T47D (cell line): ENCODE measurements around the gene HSPB2.
A peak's percentile ranks its signal among the peaks of the same experiment; 100 is the strongest.

Experiments used
- DNase-seq, 2 experiments: peaks; one replicate each; pipeline versions ENCODE4 v3.0.0 to v3.0.0-alpha.2; 2011 to 2012; ENCODE audit warnings: low read depth in 1 of 2, low spot score in 1 of 2
- JUND ChIP-seq: IDR thresholded peaks from 2 replicates; pipeline ENCODE4 v1.6.1; 2012; ENCODE audit warnings: low read depth
- in situ Hi-C: cut with HindIII; loops from 2 replicates; pipeline ENCODE4 v1.10.0; 2016; ENCODE audit warnings: low sequenced_read_pairs, low pct_unique_long_range_greater_than_20kb

HSPB2 gene

GRCh38 chr11:111936040-111936540 is 23.6 kb downstream of the HSPB2 start:
- in situ Hi-C loops: no loop called here
- no peak for DNase-seq
- no peak for TF ChIP-seq JUND

GRCh38 chr11:111937461-111937769 is 24.9 kb downstream of the HSPB2 start:
- DNase-seq: no peak
- no peak for TF ChIP-seq JUND
- in situ Hi-C loops: no loop called here

GRCh38 chr11:111937844-111938243 is 25.3 kb downstream of the HSPB2 start:
- TF ChIP-seq JUND: no peak
- in situ Hi-C loops: no loop called here
- no peak for DNase-seq

DNA sequence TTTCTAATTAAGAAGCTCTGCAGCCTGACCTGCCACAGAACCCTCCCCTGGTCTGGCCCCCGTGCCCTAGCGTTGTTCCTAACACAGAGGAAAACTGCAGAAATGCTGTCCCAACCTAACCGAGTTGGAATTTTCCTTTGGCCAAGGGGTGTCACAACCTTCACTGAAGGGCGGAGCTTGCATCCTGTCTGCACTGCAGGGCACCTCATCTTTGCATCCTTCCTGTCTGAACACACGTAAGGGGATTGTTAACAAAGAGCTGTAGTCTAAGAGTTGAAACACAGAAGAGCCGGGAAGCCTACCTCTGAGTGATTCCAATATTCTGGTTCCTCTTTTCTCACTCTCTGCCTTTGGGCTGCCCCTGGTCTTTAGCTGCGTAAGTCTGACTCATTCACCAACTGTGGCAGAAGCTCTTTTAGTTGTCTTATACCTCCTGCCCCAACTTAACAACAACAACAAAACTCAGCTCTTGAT is 26.2 kb downstream of the HSPB2 start:
- in situ Hi-C loops: no loop called here
- TF ChIP-seq JUND: no peak
- DNase-seq: no peak

GRCh38 chr11:111939836-111940604 is 27.5 kb downstream of the HSPB2 start:
- in situ Hi-C loops: no loop called here
- TF ChIP-seq JUND: no peak
- peak in 1 of 2 experiments; percentile 12 for DNase-seq

DNA sequence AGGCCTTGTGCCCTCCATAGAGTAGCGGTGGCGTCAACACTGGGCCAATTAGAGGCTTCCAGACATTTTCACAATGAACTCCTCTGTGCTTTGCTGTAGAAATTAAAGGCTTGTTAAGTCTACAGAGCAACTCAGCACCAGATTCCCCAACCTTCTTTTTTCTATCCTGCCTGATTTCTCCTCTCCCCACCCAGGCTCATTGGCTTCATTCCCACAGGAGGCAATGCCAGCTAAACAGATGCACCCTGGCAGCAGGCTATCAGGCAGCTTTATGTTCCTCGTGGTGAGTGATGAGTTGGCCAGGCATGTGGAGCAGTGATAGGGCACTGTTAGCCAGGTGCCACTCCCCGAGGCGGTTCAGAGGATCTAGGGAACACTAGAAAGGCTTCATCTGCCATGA is 29.4 kb downstream of the HSPB2 start:
- no peak for DNase-seq
- in situ Hi-C loops: no loop called here
- no peak for TF ChIP-seq JUND

- TF ChIP-seq JUND: no peak
- DNase-seq: no peak
- in situ Hi-C loops: no loop called here
Observed at GRCh38 chr11:111942829-111943228, 30.3 kb downstream of the HSPB2 start.

DNA sequence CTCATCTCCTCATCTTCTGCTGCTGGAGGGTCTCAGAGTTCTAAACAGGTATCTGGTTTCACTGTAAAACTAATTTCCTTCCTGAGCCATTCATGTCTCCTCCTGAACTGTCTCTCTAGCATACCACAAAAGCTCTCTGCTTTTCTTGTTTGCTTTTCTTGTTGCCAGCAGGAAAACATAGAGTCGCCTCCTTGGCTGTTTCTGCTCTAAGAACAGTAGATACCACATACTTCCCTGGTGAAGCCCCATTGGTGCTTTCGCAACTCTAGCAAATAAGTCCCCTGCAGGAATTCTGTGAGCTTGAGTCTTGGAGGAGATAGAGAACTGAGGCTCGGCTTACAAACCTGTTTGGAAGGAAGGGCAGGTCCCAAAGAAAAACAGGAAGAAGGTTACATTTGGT is 31.6 kb downstream of the HSPB2 start:
- in situ Hi-C loops: no loop called here
- TF ChIP-seq JUND: no peak
- DNase-seq: peak in 1 of 2 experiments; percentile 88

- in situ Hi-C loops: no loop called here
- DNase-seq: no peak
- TF ChIP-seq JUND: no peak
Observed at GRCh38 chr11:111944651-111945051, 32.1 kb downstream of the HSPB2 start.

DNA sequence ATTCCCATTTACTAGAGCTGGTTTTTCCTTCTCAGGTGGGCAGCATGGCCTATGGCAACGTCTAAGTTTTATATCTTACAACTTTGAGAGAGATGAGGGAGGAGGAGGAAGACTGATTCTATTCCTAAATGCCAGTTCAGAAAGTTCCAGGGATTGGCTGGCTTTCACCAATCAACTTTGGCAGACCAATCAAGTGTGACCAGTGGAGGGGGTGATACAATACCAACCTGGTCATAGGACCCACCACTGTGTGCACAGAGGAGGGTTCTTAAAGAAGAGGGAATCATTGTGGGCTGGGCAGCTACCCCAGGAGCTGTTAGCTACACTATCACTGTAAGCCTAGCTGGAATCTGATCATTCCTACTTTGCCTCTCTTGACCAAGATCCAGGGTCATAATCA is 32.7 kb downstream of the HSPB2 start:
- DNase-seq: no peak
- in situ Hi-C loops: no loop called here
- TF ChIP-seq JUND: no peak

- in situ Hi-C loops: no loop called here
- TF ChIP-seq JUND: no peak
- DNase-seq: no peak
Observed at GRCh38 chr11:111946499-111946898, 34.0 kb downstream of the HSPB2 start.

DNA sequence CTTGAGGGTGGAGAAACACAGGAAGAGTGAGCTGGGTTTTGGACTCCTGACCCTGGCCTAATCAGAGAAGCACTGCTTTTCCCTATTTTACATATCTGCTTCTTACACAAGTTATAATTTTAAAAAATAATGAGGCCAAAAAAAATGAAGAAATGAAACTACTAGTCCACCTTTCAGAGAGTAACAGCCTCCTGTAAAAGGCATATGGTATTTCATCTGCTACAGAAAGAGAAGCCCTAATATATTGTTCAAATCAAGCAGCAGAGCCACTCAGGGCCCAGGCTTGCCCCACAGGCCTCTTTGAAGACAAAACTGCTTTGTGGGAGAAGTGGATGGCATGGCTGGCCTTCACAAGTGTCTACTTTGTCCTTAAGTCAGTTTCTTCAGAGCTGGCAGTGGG is 34.6 kb downstream of the HSPB2 start:
- TF ChIP-seq JUND: no peak
- DNase-seq: no peak
- in situ Hi-C loops: no loop called here

DNA sequence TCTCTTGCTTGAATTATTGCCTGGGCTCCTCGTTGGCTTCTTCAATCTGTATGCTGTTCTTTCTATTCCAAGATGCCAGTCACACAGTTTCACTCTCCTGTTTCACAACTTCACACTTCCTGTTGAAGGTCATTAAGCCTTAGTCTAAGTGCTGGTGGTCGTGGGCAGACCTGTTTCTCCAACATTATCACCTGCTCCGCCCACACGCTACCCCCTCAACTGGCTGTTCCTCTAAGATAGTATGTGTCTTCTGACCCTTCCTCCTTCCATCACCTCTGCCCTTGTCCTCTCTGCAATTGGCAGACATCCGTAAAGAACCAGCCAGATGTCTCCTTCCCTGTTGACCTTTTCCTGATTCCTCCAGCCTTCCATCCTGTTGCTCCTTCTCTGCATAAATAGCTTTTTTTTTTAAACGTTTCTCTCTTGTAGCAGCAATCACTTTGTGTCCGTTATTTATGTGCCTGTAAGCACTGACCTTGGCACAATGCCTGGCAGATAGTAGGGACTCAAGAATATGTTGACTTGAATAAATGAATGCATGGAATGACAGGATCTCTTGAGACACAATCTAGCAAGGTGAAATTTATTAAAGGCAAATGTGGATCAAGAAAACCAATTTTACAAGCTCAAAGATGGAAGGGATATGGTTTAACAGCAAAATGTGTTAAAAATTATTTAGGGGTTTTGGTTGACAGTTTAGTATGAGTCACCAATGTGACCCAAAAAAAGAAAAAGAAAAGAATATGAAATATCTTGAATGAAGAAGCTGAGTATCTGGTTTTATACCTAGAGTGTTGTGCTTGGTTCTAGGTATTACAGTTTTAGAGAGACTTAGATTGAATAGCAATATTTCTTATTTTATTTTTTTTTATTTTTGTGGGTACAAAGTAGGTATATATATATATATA is 37.2 kb downstream of the HSPB2 start:
- TF ChIP-seq JUND: no peak
- in situ Hi-C loops: no loop called here
- no peak for DNase-seq

- no peak for DNase-seq
- TF ChIP-seq JUND: no peak
- in situ Hi-C loops: no loop called here
Observed at GRCh38 chr11:111951565-111951964, 39.0 kb downstream of the HSPB2 start.
